Stimulated activated naive CD8-positive, alpha-beta T cell treated with anti-CD3 and anti-CD28 coated beads, Interleukin-15, Interleukin-2, amounts not matched to agents 100 ng/mL and 50 ng/mL, for 24 hours (primary cell): Measurements from ENCODE around the gene PLCB4.

Experiments
- H3K27ac Mint-ChIP-seq: one replicate; pipeline ENCODE4 v1.8.0; 2021; ENCODE audit warnings: mild to moderate bottlenecking, mixed read lengths
- H3K27me3 Mint-ChIP-seq: one replicate; pipeline ENCODE4 v1.8.0; 2021; ENCODE audit warnings: mixed read lengths
- H3K36me3 Mint-ChIP-seq: one replicate; pipeline ENCODE4 v1.8.0; 2021; ENCODE audit warnings: low read depth, mixed read lengths
- H3K4me1 Mint-ChIP-seq: one replicate; pipeline ENCODE4 v1.8.0; 2021; ENCODE audit warnings: low read depth, mixed read lengths
- H3K4me3 Mint-ChIP-seq: one replicate; pipeline ENCODE4 v1.8.0; 2021; ENCODE audit warnings: mild to moderate bottlenecking, mixed read lengths
- H3K9me3 Mint-ChIP-seq: one replicate; pipeline ENCODE4 v1.8.0; 2021; ENCODE audit warnings: mixed read lengths

Gene PLCB4

GRCh38 chr20:9311132-9311531 lies 242.2 kb downstream of the PLCB4 start:
- H3K36me3 Mint-ChIP-seq: no peaks in the 10 kb centered on the region
- no peaks in the 10 kb centered on the region for H3K27me3 Mint-ChIP-seq
- no peaks in the 10 kb centered on the region for H3K4me1 Mint-ChIP-seq
- no peak overlapping the region for H3K27ac Mint-ChIP-seq
- no peak overlapping the region for H3K4me3 Mint-ChIP-seq
- peaks cover 12% of the 10 kb centered on the region for H3K9me3 Mint-ChIP-seq

GRCh38 chr20:9319687-9320384 lies 250.9 kb downstream of the PLCB4 start:
- H3K4me1 Mint-ChIP-seq: peaks cover 8% of the 10 kb centered on the region
- peaks cover 8% of the 10 kb centered on the region for H3K9me3 Mint-ChIP-seq
- no peak overlapping the region for H3K4me3 Mint-ChIP-seq
- H3K36me3 Mint-ChIP-seq: no peaks in the 10 kb centered on the region
- peak overlapping the region; percentile 56 for H3K27ac Mint-ChIP-seq
- H3K27me3 Mint-ChIP-seq: no peaks in the 10 kb centered on the region

- H3K27ac Mint-ChIP-seq: no peak overlapping the region
- peaks cover 8% of the 10 kb centered on the region for H3K4me1 Mint-ChIP-seq
- H3K4me3 Mint-ChIP-seq: no peak overlapping the region
- H3K36me3 Mint-ChIP-seq: no peaks in the 10 kb centered on the region
- peaks cover 5% of the 10 kb centered on the region for H3K9me3 Mint-ChIP-seq
- H3K27me3 Mint-ChIP-seq: no peaks in the 10 kb centered on the region
These were observed 252.1 kb downstream of the PLCB4 start for GRCh38 chr20:9321007-9321406.

GRCh38 chr20:9322661-9323060 lies 253.8 kb downstream of the PLCB4 start:
- H3K4me1 Mint-ChIP-seq: peaks cover 8% of the 10 kb centered on the region
- H3K36me3 Mint-ChIP-seq: no peaks in the 10 kb centered on the region
- no peaks in the 10 kb centered on the region for H3K9me3 Mint-ChIP-seq
- H3K27ac Mint-ChIP-seq: no peak overlapping the region
- no peaks in the 10 kb centered on the region for H3K27me3 Mint-ChIP-seq
- no peak overlapping the region for H3K4me3 Mint-ChIP-seq

GRCh38 chr20:9323622-9324021 lies 254.7 kb downstream of the PLCB4 start:
- peaks cover 8% of the 10 kb centered on the region for H3K4me1 Mint-ChIP-seq
- no peak overlapping the region for H3K4me3 Mint-ChIP-seq
- no peaks in the 10 kb centered on the region for H3K9me3 Mint-ChIP-seq
- H3K27me3 Mint-ChIP-seq: no peaks in the 10 kb centered on the region
- no peak overlapping the region for H3K27ac Mint-ChIP-seq
- no peaks in the 10 kb centered on the region for H3K36me3 Mint-ChIP-seq

- Mint-ChIP-seq H3K4me3 (no peak overlapping the region), H3K4me1 (no peaks in the 10 kb centered on the region), H3K9me3 (no peaks in the 10 kb centered on the region), H3K27me3 (no peaks in the 10 kb centered on the region), H3K27ac (no peak overlapping the region), H3K36me3 (no peaks in the 10 kb centered on the region)
These were observed 260.6 kb downstream of the PLCB4 start for GRCh38 chr20:9329355-9330101.

- Mint-ChIP-seq H3K36me3 (no peaks in the 10 kb centered on the region), H3K27me3 (no peaks in the 10 kb centered on the region), H3K4me1 (no peaks in the 10 kb centered on the region), H3K9me3 (no peaks in the 10 kb centered on the region), H3K4me3 (no peak overlapping the region), H3K27ac (no peak overlapping the region)
These were observed 261.3 kb downstream of the PLCB4 start for GRCh38 chr20:9330151-9330550.

GRCh38 chr20:9331707-9332435 lies 263.0 kb downstream of the PLCB4 start:
- H3K9me3 Mint-ChIP-seq: no peaks in the 10 kb centered on the region
- no peaks in the 10 kb centered on the region for H3K27me3 Mint-ChIP-seq
- no peaks in the 10 kb centered on the region for H3K4me1 Mint-ChIP-seq
- no peak overlapping the region for H3K27ac Mint-ChIP-seq
- H3K36me3 Mint-ChIP-seq: no peaks in the 10 kb centered on the region
- no peak overlapping the region for H3K4me3 Mint-ChIP-seq

GRCh38 chr20:9332791-9333479 lies 264.0 kb downstream of the PLCB4 start:
- Mint-ChIP-seq H3K4me3 (no peak overlapping the region), H3K9me3 (no peaks in the 10 kb centered on the region), H3K4me1 (no peaks in the 10 kb centered on the region), H3K27ac (no peak overlapping the region), H3K36me3 (no peaks in the 10 kb centered on the region), H3K27me3 (no peaks in the 10 kb centered on the region)

- H3K27me3 Mint-ChIP-seq: no peaks in the 10 kb centered on the region
These were observed 266.0 kb downstream of the PLCB4 start for GRCh38 chr20:9334866-9335265.

GRCh38 chr20:9338101-9338500 lies 269.2 kb downstream of the PLCB4 start:
- Mint-ChIP-seq H3K27ac (no peak overlapping the region), H3K27me3 (no peaks in the 10 kb centered on the region), H3K4me1 (no peaks in the 10 kb centered on the region), H3K36me3 (no peaks in the 10 kb centered on the region), H3K9me3 (no peaks in the 10 kb centered on the region), H3K4me3 (no peak overlapping the region)

More at GRCh38 chr20:9334866-9335265, 266.0 kb downstream of the PLCB4 start:
- Mint-ChIP-seq H3K36me3 (no peaks in the 10 kb centered on the region), H3K4me3 (no peak overlapping the region), H3K27ac (no peak overlapping the region), H3K4me1 (no peaks in the 10 kb centered on the region), H3K9me3 (no peaks in the 10 kb centered on the region)

GRCh38 chr20:9339708-9340107 lies 270.8 kb downstream of the PLCB4 start:
- H3K4me3 Mint-ChIP-seq: no peak overlapping the region
- no peaks in the 10 kb centered on the region for H3K36me3 Mint-ChIP-seq
- H3K27me3 Mint-ChIP-seq: no peaks in the 10 kb centered on the region

GRCh38 chr20:9342651-9343050 lies 273.8 kb downstream of the PLCB4 start:
- Mint-ChIP-seq H3K4me3 (no peak overlapping the region), H3K4me1 (no peaks in the 10 kb centered on the region), H3K27ac (no peak overlapping the region), H3K27me3 (no peaks in the 10 kb centered on the region), H3K9me3 (no peaks in the 10 kb centered on the region), H3K36me3 (no peaks in the 10 kb centered on the region)

More at GRCh38 chr20:9339708-9340107, 270.8 kb downstream of the PLCB4 start:
- Mint-ChIP-seq H3K9me3 (no peaks in the 10 kb centered on the region), H3K4me1 (no peaks in the 10 kb centered on the region), H3K27ac (no peak overlapping the region)

- Mint-ChIP-seq H3K27me3 (no peaks in the 10 kb centered on the region), H3K4me1 (no peaks in the 10 kb centered on the region), H3K36me3 (no peaks in the 10 kb centered on the region), H3K4me3 (no peak overlapping the region), H3K27ac (no peak overlapping the region), H3K9me3 (no peaks in the 10 kb centered on the region)
These were observed 275.4 kb downstream of the PLCB4 start for GRCh38 chr20:9344083-9344920.
